Ishikawa (cell line): ENCODE results near the gene HAGH.

Experiments
- CEBPB ChIP-seq: IDR thresholded peaks from 2 replicates; pipeline ENCODE4 v1.6.1; 2012
- EGR1 ChIP-seq: IDR thresholded peaks from 2 replicates; pipeline ENCODE4 v1.6.1; 2012
- EP300 ChIP-seq: IDR thresholded peaks from 2 replicates; pipeline ENCODE4 v1.6.1; 2012; ENCODE audit warnings: borderline replicate concordance
- FOXM1 ChIP-seq: IDR thresholded peaks from 2 replicates; pipeline ENCODE4 v1.6.1; 2012; ENCODE audit warnings: low read depth, borderline replicate concordance
- RAD21 ChIP-seq: IDR thresholded peaks from 2 replicates; pipeline ENCODE4 v1.6.1; 2012; ENCODE audit warnings: low read depth
- REST ChIP-seq: IDR thresholded peaks from 2 replicates; pipeline ENCODE4 v1.6.1; 2012; ENCODE audit warnings: low read depth, mild to moderate bottlenecking
- TAF1 ChIP-seq: IDR thresholded peaks from 2 replicates; pipeline ENCODE4 v1.6.1; 2012; ENCODE audit warnings: low read depth, mild to moderate bottlenecking
- TEAD4 ChIP-seq: IDR thresholded peaks from 2 replicates; pipeline ENCODE4 v1.6.1; 2012
- USF1 ChIP-seq: IDR thresholded peaks from 2 replicates; pipeline ENCODE4 v1.6.1; 2012
- YY1 ChIP-seq: IDR thresholded peaks from 2 replicates; pipeline ENCODE4 v1.6.1; 2012; ENCODE audit warnings: low read depth
- ZBTB7A ChIP-seq: IDR thresholded peaks from 2 replicates; pipeline ENCODE4 v1.6.1; 2012; ENCODE audit warnings: low read depth

DNA sequence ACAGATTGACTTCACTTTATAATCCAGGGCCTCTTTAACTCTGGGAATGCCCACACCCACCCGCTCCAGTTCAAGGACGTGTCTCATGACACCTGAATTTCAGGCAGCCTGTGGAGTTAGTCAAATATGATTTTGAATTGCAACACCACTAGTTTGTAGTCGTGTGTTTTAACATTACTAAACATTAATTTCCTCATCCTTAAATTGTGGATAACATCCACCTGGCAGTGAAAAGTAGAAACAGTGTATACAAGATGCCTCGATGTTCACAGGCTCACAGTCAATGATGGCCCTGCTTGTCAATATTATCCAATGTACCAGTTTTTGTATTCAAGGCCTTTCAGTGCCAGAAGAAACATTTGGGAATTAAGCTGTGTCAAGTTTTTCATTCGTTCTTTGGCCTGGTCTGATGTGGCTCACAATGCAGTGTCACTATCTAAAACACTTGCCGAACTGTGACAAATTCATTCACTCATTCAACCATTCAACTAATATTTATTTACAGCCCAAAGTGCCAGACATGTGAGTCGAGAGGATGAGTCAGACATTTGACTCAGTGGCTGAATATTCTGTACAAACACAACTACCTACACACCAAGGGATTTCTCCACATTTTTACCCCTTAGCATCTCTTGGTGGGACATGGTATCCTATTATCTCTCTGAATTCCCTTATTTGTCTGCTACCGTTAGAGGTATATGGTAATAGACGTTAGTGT, 43.9 kb upstream of the HAGH start:
- TF ChIP-seq EP300: no peak
- no peak for TF ChIP-seq USF1
- TF ChIP-seq TAF1: no peak
- TF ChIP-seq REST: no peak
- TF ChIP-seq ZBTB7A: no peak
- no peak for TF ChIP-seq FOXM1
- no peak for TF ChIP-seq CEBPB
- TF ChIP-seq TEAD4: no peak
- no peak for TF ChIP-seq YY1
- TF ChIP-seq RAD21: no peak
- no peak for TF ChIP-seq EGR1
